OCI-LY3 (cell line): Measurements from ENCODE around the gene KCNE1.
"Not testable (repeated sequence)": the region's sequence is repeated elsewhere in the genome, so short reads cannot be mapped to it uniquely, and the experiment has no call there.

Experiments
- CTCF ChIP-seq: fragments of 200-600, 300-600 bp; sonication (generic); IDR thresholded peaks from 2 replicates; pipeline ENCODE4 v1.5.1; 2014; ENCODE audit warnings: antibody characterized with exemption, low read length, low read depth
- EZH2phosphoT487 ChIP-seq: fragments of 200-600 bp; shearing (Covaris generic); IDR thresholded peaks from 2 replicates; pipeline ENCODE4 v1.6.1; 2018; ENCODE audit warnings: antibody characterized with exemption, mixed run types, low read depth

- TF ChIP-seq CTCF, EZH2phosphoT487: not testable (repeated sequence)
These were observed 84.7 kb downstream of the KCNE1 start for GRCh38 chr21:34427339-34427738.
